ENCODE data around the gene EXOSC2.

GRCh38 chr9:130694205-130694604 is 625 bp downstream of the EXOSC2 start:
- TF ChIP-seq RBBP5 (IDR thresholded peaks at IDR 0.05; ENCODE audit: borderline replicate concordance, low read depth, low read length) (no peak), KDM5A (IDR thresholded peaks at IDR 0.05; ENCODE audit: low read length) (no peak), BRCA1 (IDR thresholded peaks at IDR 0.05; ENCODE audit: low read depth, low read length) (no peak), BCL11A (IDR thresholded peaks at IDR 0.05; ENCODE audit: low read depth in 2 of 2, low read length in 2 of 2) (no peak), CTCF (IDR thresholded peaks at IDR 0.05; ENCODE audit: control extremely low read depth in 1 of 3, insufficient read depth in 1 of 3, low read depth in 1 of 3, low read length in 3 of 3) (no peak), ASH2L (IDR thresholded peaks at IDR 0.05; ENCODE audit: low read length) (no peak), EP300 (IDR thresholded peaks at IDR 0.05; ENCODE audit: borderline replicate concordance in 1 of 2, low read depth in 2 of 2, low read length in 2 of 2) (no peak), MAX (IDR thresholded peaks at IDR 0.05) (no peak), TAF1 (IDR thresholded peaks at IDR 0.05; ENCODE audit: low read depth, low read length) (no peak), EZH2 (IDR thresholded peaks at IDR 0.05; ENCODE audit: low read depth, low read length, severe bottlenecking) (no peak), SP1 (IDR thresholded peaks at IDR 0.05; ENCODE audit: low read depth, low read length) (no peak)

Data from H1 (cell line).